GM12891 (cell line): ENCODE data around the gene ZBTB46.

Experiments
- DNase-seq: peaks from one replicate; pipeline ENCODE4 v3.0.0; 2011; ENCODE audit warnings: low spot score; ENCODE audit not compliant: insufficient read length
- FAIRE-seq: peaks from 2 replicates; lab custom pipeline; 2011; peaks lifted over from hg19 to GRCh38; lab: Jason Lieb, UNC
- PAX5 ChIP-seq: IDR thresholded peaks from 2 replicates; pipeline ENCODE4 v1.6.1; 2011; ENCODE audit warnings: low read length, moderate library complexity, mild to moderate bottlenecking; ENCODE audit not compliant: insufficient read depth, severe bottlenecking
- POLR2A ChIP-seq: IDR thresholded peaks from 2 replicates; pipeline ENCODE4 v1.6.1; 2011; ENCODE audit warnings: low read depth, low read length, control low read depth
- POLR2AphosphoS5 ChIP-seq: IDR thresholded peaks from 2 replicates; pipeline ENCODE4 v1.6.1; 2011; ENCODE audit warnings: low read depth, low read length, control low read depth
- POU2F2 ChIP-seq: IDR thresholded peaks from 2 replicates; pipeline ENCODE4 v1.6.1; 2011; ENCODE audit warnings: low read depth, mild to moderate bottlenecking, control low read depth, low read length, moderate library complexity
- SPI1 ChIP-seq: IDR thresholded peaks from 2 replicates; pipeline ENCODE4 v1.6.1; 2011; ENCODE audit warnings: low read depth, low read length, control low read depth
- TAF1 ChIP-seq: IDR thresholded peaks from 2 replicates; pipeline ENCODE4 v1.6.1; 2011; ENCODE audit warnings: low read depth, low read length, control low read depth

ZBTB46 gene

DNA sequence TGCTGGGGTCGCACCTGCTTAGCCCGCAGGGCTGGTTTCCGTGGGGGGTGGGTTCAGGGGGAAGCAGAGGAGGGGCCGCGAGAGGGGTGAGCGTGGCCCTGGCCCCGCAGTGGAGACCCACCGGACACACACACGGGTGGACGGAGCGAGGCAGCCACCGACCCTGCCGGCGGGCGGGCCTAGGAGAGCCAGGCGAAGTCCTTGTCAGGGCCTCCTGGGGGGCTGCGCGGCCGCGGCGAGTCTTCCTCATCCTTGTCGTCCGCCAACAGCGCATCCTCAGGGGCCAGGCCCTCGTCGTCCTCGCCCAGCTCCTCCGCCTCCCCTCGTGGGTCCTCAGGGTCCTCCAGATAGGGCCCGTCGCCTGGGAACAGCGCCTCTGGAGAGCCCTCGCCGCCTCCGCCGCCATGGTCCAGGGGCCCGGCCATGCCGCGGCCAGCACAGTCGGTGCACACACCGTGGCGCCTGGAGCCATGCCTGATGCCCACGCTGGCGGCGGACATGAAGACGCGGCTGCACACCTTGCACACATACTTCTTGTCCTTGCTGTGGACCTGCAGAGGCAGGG lies 84.2 kb downstream of the ZBTB46 start:
- no peak for DNase-seq
- FAIRE-seq, result no peak
- TF ChIP-seq SPI1 (no peak), POU2F2 (no peak), POLR2A (no peak)

DNA sequence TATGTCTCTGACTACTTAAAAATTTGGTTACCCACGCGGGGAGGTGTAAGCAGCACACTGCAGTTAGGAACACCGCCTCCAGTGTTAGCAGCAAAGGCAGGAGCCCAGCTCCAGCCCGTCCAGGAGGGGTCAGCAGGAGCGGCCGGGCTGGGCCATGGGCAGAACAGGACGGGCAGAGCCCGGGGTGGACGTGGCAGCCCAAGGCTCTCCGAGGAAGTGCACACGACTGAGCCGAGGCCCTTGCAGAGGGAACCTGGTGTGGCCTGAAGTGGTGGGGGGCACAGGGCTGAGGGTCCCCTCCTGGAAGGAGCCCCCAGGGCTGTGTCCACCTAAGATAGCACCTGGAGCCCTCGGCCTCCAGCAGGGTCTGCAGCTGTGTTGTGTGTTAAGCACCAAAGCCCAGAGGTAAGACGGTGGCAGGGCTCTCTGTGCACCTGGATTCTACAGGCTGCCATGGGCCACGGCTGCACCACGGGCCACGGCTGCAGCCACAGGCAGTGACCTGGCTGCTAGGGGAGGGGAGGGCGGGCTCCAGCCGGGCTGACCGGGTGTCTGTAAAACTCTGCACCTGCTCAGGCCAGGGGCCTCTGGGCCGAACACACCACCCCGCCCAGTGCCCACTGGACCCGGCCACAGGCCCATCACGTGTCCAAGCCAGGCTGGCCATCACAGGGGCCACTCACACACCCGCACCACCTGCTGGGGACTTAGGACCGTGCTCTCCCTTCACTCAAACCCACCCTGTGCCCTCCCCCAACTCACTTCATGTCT lies 84.9 kb downstream of the ZBTB46 start:
- TF ChIP-seq POU2F2 (no peak), POLR2A (no peak), PAX5 (no peak), SPI1 (no peak), TAF1 (no peak), POLR2AphosphoS5 (no peak)
- FAIRE-seq (no peak), DNase-seq (no peak)

DNA sequence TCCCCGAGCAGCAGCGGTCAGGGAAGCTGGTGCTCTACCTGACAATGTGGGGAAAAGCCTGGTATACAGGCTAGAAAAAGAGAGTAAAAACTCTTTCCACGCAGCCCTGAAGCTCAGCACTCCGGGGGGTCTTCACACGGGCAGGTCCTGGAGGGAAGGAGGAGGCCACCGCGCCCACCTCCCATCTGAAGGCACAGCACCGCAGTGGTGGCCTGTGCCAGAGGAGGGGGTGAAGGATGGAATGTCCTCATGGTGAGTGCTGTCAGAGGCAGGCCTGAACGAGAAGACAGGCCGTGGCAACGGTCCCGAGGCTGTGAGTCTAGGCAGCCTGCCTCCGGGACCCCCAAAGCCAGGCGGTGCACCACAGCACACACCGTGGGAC lies 85.6 kb downstream of the ZBTB46 start:
- FAIRE-seq (no peak), DNase-seq (no peak)
- no peak for TF ChIP-seq POU2F2
- TF ChIP-seq POLR2AphosphoS5, result no peak
- no peak for TF ChIP-seq POLR2A
- TF ChIP-seq PAX5, result no peak
- no peak for TF ChIP-seq TAF1
- TF ChIP-seq SPI1, result no peak

DNA sequence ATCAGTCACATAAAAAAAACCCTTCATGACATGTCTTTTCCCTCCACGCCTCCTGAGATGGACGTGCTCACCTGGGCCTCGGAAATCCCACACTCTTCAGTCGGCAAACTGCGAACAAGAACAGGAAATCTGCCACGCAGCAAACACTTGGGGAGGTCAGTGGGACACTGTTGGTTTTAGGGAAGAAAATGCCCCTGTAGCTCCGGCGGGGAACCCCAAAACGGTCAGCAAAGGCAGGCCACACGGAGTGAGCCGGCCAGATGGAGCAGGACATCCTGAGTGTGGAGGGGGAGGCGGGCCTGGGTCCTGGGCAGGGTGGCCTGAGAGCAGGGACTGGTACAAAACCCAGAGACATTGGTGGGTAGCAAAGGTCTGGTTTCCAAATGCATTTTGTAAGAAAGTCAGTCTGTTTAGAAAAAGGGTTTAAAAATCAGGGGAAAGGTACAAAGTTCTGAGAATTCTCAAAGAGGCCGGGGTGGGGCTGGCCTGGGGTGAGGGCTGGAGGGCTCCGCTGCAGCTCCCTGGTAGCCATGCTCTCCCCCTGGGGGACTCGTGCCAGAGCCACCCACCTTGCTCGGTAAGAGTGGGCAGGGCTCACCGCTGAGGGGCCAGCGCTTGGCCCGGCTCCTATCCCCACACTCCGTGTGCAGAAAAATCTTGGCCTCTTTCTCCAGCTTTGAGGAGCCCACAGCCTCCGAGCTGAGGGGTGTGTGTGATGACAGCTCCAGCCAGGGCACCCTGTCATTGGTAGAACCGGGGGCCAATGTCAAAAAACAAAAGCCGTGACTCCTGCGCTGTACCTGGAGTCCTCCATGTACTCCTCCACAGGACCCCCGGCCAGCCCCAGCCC lies 86.3 kb downstream of the ZBTB46 start:
- TF ChIP-seq POU2F2, result no peak
- TF ChIP-seq SPI1, result no peak
- no peak for TF ChIP-seq POLR2AphosphoS5
- no peak for TF ChIP-seq TAF1
- no peak for TF ChIP-seq PAX5
- no peak for TF ChIP-seq POLR2A
- FAIRE-seq, result no peak

DNA sequence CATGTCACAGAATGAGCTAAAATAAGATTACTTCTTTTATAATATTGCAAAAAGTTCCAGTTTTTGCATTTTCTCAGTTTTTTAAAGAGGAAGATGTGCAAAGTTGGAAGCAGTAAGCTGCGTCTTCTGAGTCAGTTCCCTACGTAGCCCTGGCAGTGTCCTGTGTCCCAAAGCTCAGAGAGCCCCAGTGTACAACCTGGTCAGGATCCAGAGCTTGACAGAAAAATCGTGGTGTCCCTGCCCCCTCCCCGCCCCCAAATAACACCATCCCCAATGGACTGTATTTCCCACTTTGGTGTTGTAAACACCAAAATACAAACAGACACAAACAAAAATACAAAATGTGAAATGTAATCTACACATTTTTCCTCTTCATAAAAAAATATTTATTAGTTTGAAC lies 86.9 kb downstream of the ZBTB46 start:
- TF ChIP-seq POLR2AphosphoS5 (no peak), POU2F2 (no peak), PAX5 (no peak), TAF1 (no peak), SPI1 (no peak), POLR2A (no peak)
- FAIRE-seq, result no peak
- DNase-seq, result no peak

More for the DNA sequence above, 86.3 kb downstream of the ZBTB46 start:
- no peak for DNase-seq

DNA sequence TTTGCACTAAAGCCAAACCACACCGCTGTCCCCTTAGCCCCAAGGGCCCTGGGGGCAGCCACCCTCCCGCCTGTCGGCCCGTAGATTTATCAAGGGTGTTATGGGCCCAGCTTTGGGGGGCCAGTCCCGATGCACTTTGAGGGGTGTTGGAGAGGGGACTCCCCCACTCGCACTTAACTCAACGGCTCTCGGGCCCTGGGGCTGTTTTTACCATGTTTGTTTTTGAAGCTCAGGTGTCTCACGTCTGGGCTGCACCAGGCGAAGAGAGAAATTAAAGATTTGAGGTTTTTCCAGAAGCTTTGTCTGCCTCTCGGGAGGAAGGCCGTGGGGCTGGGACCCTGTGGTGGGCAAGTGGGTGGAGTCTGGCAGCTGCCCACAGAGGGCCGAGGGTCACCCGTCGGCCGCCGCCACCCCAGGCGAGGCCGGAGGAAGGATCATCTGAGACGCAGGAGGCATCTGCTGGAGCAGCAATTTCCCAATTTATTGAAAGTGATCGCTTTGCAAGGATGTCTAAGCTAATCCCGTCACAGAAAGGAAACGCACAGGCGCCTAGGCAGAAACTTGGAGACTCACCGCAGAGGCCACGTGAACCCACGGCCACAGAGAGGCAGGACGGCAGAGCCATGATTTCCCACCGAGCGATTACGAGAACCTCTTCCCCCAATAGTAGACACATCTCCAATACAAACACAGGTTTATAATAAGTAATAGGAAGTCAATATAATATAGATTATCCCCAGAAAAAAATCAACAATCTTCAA lies 87.7 kb downstream of the ZBTB46 start:
- no peak for FAIRE-seq
- no peak for TF ChIP-seq POLR2A
- no peak for TF ChIP-seq POLR2AphosphoS5
- no peak for TF ChIP-seq PAX5
- no peak for TF ChIP-seq SPI1
- TF ChIP-seq TAF1, result no peak
- TF ChIP-seq POU2F2, result no peak
- no peak for DNase-seq

DNA sequence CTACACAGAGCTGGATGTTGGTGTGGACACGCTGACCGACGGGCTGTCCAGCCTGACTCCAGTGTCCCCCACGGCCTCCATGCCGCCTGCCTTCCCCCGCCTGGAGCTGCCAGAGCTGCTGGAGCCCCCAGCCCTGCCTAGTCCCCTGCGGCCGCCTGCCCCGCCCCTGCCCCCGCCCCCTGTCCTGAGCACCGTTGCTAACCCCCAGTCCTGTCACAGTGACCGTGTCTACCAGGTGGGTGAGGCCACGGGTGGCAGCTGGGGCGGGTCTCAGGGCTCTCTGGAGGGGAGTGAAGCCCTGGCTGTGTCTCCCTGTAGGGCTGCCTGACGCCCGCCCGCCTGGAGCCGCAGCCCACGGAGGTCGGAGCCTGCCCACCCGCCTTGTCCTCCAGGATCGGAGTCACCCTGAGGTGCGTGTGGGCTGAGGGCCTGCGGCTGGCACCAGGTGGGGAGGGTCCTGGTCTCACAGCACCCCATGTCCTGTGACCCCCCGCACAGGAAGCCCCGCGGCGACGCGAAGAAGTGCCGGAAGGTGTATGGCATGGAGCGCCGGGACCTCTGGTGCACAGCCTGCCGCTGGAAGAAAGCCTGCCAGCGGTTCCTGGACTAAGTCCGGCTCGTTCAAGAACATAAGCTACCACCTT lies 88.6 kb downstream of the ZBTB46 start:
- TF ChIP-seq POU2F2, result no peak
- no peak for TF ChIP-seq POLR2AphosphoS5
- FAIRE-seq (no peak), DNase-seq (no peak)

DNA sequence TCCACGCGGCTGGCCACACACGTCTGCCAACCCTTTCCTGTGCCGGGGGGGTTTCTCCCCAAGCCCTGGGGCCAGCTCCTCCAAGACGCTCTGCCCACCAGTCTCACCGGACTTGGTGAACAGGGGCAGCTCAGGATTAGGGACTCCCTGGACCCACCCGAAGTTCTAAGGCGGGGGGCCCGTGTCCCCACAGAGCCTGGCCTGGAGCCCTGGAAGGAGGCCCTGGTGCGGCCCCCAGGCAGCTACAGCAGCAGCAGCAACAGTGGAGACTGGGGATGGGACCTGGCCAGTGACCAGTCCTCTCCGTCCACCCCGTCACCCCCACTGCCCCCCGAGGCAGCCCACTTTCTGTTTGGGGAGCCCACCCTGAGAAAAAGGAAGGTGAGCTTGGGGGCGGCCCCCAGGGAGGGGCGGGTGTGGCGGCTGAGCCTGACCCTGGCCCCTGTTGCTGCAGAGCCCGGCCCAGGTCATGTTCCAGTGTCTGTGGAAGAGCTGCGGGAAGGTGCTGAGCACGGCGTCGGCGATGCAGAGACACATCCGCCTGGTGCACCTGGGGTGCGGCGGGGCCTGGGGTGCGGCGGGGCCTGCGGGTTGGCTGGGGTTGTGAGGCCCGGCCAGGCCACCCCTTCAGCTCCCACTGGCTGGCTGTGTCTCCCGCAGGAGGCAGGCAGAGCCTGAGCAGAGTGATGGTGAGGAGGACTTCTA lies 89.2 kb downstream of the ZBTB46 start:
- TF ChIP-seq TAF1 (no peak), POLR2A (no peak), POLR2AphosphoS5 (no peak), POU2F2 (no peak), SPI1 (no peak), PAX5 (no peak)
- FAIRE-seq, result no peak

More for the DNA sequence above, 89.2 kb downstream of the ZBTB46 start:
- DNase-seq, result no peak
